ENCODE data around the gene KCTD2.

The KCTD2 gene

GRCh38 chr17:75079023-75079373 lies 32.0 kb downstream of the KCTD2 start:
- Histone ChIP-seq H3K4me3 (ENCODE audit: low read length, poor library complexity, severe bottlenecking) (no peak overlapping the region), H2AFZ (ENCODE audit: low read length) (no peak overlapping the region), H3K9ac (ENCODE audit: low read depth, low read length, poor library complexity, severe bottlenecking) (no peak overlapping the region)

GRCh38 chr17:75081611-75082540 lies 34.9 kb downstream of the KCTD2 start:
- no peaks in the 10 kb centered on the region for H4K20me1 ChIP-seq (ENCODE audit: insufficient read depth, low read length, poor library complexity, severe bottlenecking)
- H3K4me1 ChIP-seq (ENCODE audit: insufficient read depth, low read length, poor library complexity, severe bottlenecking) = peaks cover 3% of the 10 kb centered on the region
- no peaks in the 10 kb centered on the region for H3K36me3 ChIP-seq (ENCODE audit: insufficient read depth, low read length)
- H3K27me3 ChIP-seq (ENCODE audit: insufficient read depth, low read length, poor library complexity, severe bottlenecking) = no peaks in the 10 kb centered on the region
- H3K9ac ChIP-seq (ENCODE audit: low read depth, low read length, poor library complexity, severe bottlenecking) = no peak overlapping the region
- no peaks in the 10 kb centered on the region for H3K79me2 ChIP-seq (ENCODE audit: insufficient read depth, low read length)
- no peak overlapping the region for H3K4me3 ChIP-seq (ENCODE audit: low read length, poor library complexity, severe bottlenecking)
- no peak overlapping the region for H2AFZ ChIP-seq (ENCODE audit: low read length)
- H3K9me3 ChIP-seq (ENCODE audit: insufficient read depth, low read depth, low read length) = no peaks in the 10 kb centered on the region
- TF ChIP-seq EZH2phosphoT487 (IDR thresholded peaks at IDR 0.05; ENCODE audit: borderline replicate concordance) (no peak), CTCF (conservative IDR thresholded peaks at IDR 0.05; ENCODE audit: low read length) (no peak)
- no peaks in the 10 kb centered on the region for H3K9me2 ChIP-seq (replicated peaks; ENCODE audit: low read depth, low read length)
- H3F3A ChIP-seq (ENCODE audit: low read depth) = no peaks in the 10 kb centered on the region
- no peak overlapping the region for H3K4me2 ChIP-seq (ENCODE audit: low read depth, low read length, poor library complexity, severe bottlenecking)

More at GRCh38 chr17:75079023-75079373, 32.0 kb downstream of the KCTD2 start:
- Histone ChIP-seq H3F3A (ENCODE audit: low read depth) (no peaks in the 10 kb centered on the region), H3K36me3 (ENCODE audit: insufficient read depth, low read length) (no peaks in the 10 kb centered on the region), H3K79me2 (ENCODE audit: insufficient read depth, low read length) (no peaks in the 10 kb centered on the region), H4K20me1 (ENCODE audit: insufficient read depth, low read length, poor library complexity, severe bottlenecking) (no peaks in the 10 kb centered on the region), H3K4me2 (ENCODE audit: low read depth, low read length, poor library complexity, severe bottlenecking) (no peak overlapping the region), H3K27me3 (ENCODE audit: insufficient read depth, low read length, poor library complexity, severe bottlenecking) (no peaks in the 10 kb centered on the region), H3K9me2 (replicated peaks; ENCODE audit: low read depth, low read length) (no peaks in the 10 kb centered on the region), H3K9me3 (ENCODE audit: insufficient read depth, low read depth, low read length) (no peaks in the 10 kb centered on the region), H3K4me1 (ENCODE audit: insufficient read depth, low read length, poor library complexity, severe bottlenecking) (peaks cover 3% of the 10 kb centered on the region)
- TF ChIP-seq EZH2phosphoT487 (IDR thresholded peaks at IDR 0.05; ENCODE audit: borderline replicate concordance) (no peak), CTCF (conservative IDR thresholded peaks at IDR 0.05; ENCODE audit: low read length) (no peak)

- Histone ChIP-seq H3K9ac (ENCODE audit: low read depth, low read length, poor library complexity, severe bottlenecking) (no peak overlapping the region), H3K27me3 (ENCODE audit: insufficient read depth, low read length, poor library complexity, severe bottlenecking) (no peaks in the 10 kb centered on the region), H3K79me2 (ENCODE audit: insufficient read depth, low read length) (no peaks in the 10 kb centered on the region), H3K9me3 (ENCODE audit: insufficient read depth, low read depth, low read length) (no peaks in the 10 kb centered on the region), H3F3A (ENCODE audit: low read depth) (no peaks in the 10 kb centered on the region), H2AFZ (ENCODE audit: low read length) (no peak overlapping the region), H4K20me1 (ENCODE audit: insufficient read depth, low read length, poor library complexity, severe bottlenecking) (no peaks in the 10 kb centered on the region), H3K4me2 (ENCODE audit: low read depth, low read length, poor library complexity, severe bottlenecking) (no peak overlapping the region), H3K9me2 (replicated peaks; ENCODE audit: low read depth, low read length) (no peaks in the 10 kb centered on the region), H3K4me3 (ENCODE audit: low read length, poor library complexity, severe bottlenecking) (no peak overlapping the region), H3K4me1 (ENCODE audit: insufficient read depth, low read length, poor library complexity, severe bottlenecking) (peaks cover 8% of the 10 kb centered on the region), H3K36me3 (ENCODE audit: insufficient read depth, low read length) (no peaks in the 10 kb centered on the region)
- no peak for TF ChIP-seq CTCF (conservative IDR thresholded peaks at IDR 0.05; ENCODE audit: low read length)
- no peak for TF ChIP-seq EZH2phosphoT487 (IDR thresholded peaks at IDR 0.05; ENCODE audit: borderline replicate concordance)
Observed at GRCh38 chr17:75082683-75083082, 35.7 kb downstream of the KCTD2 start.

Measured in Loucy (cell line).